H1 (cell line): ENCODE data around the gene PRKN. TPM values are rescaled to one million over a fixed set of nuclear protein-coding genes. Genes with fewer than 3 reads are reported as not detected.

Source experiments
- CTCF ChIA-PET: fragments of 300-600 bp; sonication (Branson Sonifier 250); formaldehyde crosslinking; loops from one replicate; lab custom pipeline; 2021; ENCODE audit not compliant: partially characterized antibody; lab: Charles Lee
- POLR2A ChIA-PET: fragments of 300-600 bp; sonication (Branson Sonifier 250); formaldehyde crosslinking; loops from one replicate; lab custom pipeline; 2021; ENCODE audit warnings: inconsistent platforms; ENCODE audit not compliant: partially characterized antibody; lab: Charles Lee
- DNase-seq, 2 experiments: peaks; one replicate each; pipeline versions ENCODE4 v3.0.0 to v3.0.0-alpha.2; 2010 to 2022; ENCODE audit warnings: low spot score in 2 of 2, low read depth in 1 of 2, mixed read lengths in 1 of 2
- FAIRE-seq: peaks from 2 replicates; lab custom pipeline; 2011; peaks lifted over from hg19 to GRCh38; lab: Jason Lieb, UNC
- H2AFZ ChIP-seq: 2 replicates; pipeline ENCODE4 v1.8.1; 2012; ENCODE audit warnings: low read length, inconsistent platforms
- H2AK5ac ChIP-seq: 2 replicates; pipeline ENCODE4 v1.6.1; 2013; ENCODE audit warnings: low read depth, low read length
- H2BK120ac ChIP-seq: replicated peaks from 2 replicates; pipeline ENCODE3; 2013; ENCODE audit warnings: low read depth, low read length, inconsistent platforms
- H2BK12ac ChIP-seq: 2 replicates; pipeline ENCODE4 v1.6.1; 2013; ENCODE audit warnings: low read depth, low read length
- H2BK15ac ChIP-seq: 2 replicates; pipeline ENCODE4 v1.6.1; 2013; ENCODE audit warnings: low read length
- H2BK20ac ChIP-seq: 2 replicates; pipeline ENCODE4 v1.6.1; 2013; ENCODE audit warnings: low read length
- H2BK5ac ChIP-seq: 2 replicates; pipeline ENCODE4 v1.6.1; 2013; ENCODE audit warnings: low read depth, low read length
- H3K14ac ChIP-seq: 2 replicates; pipeline ENCODE4 v1.6.1; 2013; ENCODE audit warnings: inconsistent platforms; ENCODE audit not compliant: insufficient read length
- H3K18ac ChIP-seq: 2 replicates; pipeline ENCODE4 v1.6.1; 2013; ENCODE audit warnings: low read length; ENCODE audit errors: extremely low read depth
- H3K23ac ChIP-seq: 2 replicates; pipeline ENCODE4 v1.6.1; 2013; ENCODE audit warnings: inconsistent platforms; ENCODE audit not compliant: insufficient read length
- H3K23me2 ChIP-seq: 2 replicates; pipeline ENCODE4 v1.6.1; 2013; ENCODE audit warnings: low read depth, low read length
- H3K27ac ChIP-seq: 2 replicates; pipeline ENCODE4 v1.6.1; 2011; ENCODE audit warnings: low read depth, low read length, inconsistent platforms
- H3K27me3 ChIP-seq, 4 experiments: replicated peaks in 1 of 4; 1 replicate in 1 of 4; 2 replicates in 3 of 4; pipeline versions ENCODE4 v1.6.1 to v1.8.1; 2011 to 2013; ENCODE audit warnings: low read length in 3 of 4, mild to moderate bottlenecking in 3 of 4, inconsistent platforms in 2 of 4, mixed read lengths in 2 of 4, moderate library complexity in 1 of 4; ENCODE audit not compliant: control insufficient read depth in 3 of 4, insufficient read depth in 3 of 4; ENCODE audit errors: extremely low read depth in 1 of 4
- H3K36me3 ChIP-seq, 4 experiments: 2 replicates each; pipeline versions ENCODE4 v1.6.1 to v1.8.1; 2011 to 2013; ENCODE audit warnings: mild to moderate bottlenecking in 4 of 4, low read length in 3 of 4, moderate library complexity in 2 of 4, control low read depth in 1 of 4, inconsistent platforms in 1 of 4; ENCODE audit not compliant: insufficient read depth in 4 of 4, control insufficient read depth in 2 of 4
- H3K4ac ChIP-seq: replicated peaks from 2 replicates; pipeline ENCODE3; 2013; ENCODE audit warnings: low read length, low read depth, mixed read lengths, inconsistent platforms; ENCODE audit not compliant: insufficient read length
- H3K4me1 ChIP-seq, 4 experiments: replicated peaks in 1 of 4; 1 replicate in 1 of 4; 2 replicates in 3 of 4; pipeline versions ENCODE4 v1.6.1 to v1.8.1; 2011 to 2013; ENCODE audit warnings: low read length in 3 of 4, inconsistent platforms in 2 of 4, mixed read lengths in 1 of 4; ENCODE audit not compliant: insufficient read depth in 4 of 4, control insufficient read depth in 3 of 4
- H3K4me2 ChIP-seq, 2 experiments: 2 replicates each; pipeline versions ENCODE4 v1.6.1 to v1.8.1; 2011 to 2013; ENCODE audit warnings: low read depth in 2 of 2, low read length in 2 of 2, control low read depth in 1 of 2, inconsistent platforms in 1 of 2, mild to moderate bottlenecking in 1 of 2; ENCODE audit not compliant: insufficient read depth in 1 of 2
- H3K4me3 ChIP-seq, 4 experiments: fragments of 200-600, 300-600 bp in 1 of 4; sonication (generic), shearing (Covaris generic), sonication (Bioruptor Twin) in 1 of 4; 2 replicates each; pipeline versions ENCODE4 v1.5.1 to v1.8.1; 2011 to 2016; ENCODE audit warnings: low read length in 4 of 4, low read depth in 3 of 4, control low read depth in 2 of 4, inconsistent platforms in 2 of 4, mild to moderate bottlenecking in 2 of 4, mixed read lengths in 1 of 4, moderate library complexity in 1 of 4; ENCODE audit not compliant: insufficient read depth in 2 of 4; ENCODE audit errors: extremely low read depth in 1 of 4
- H3K56ac ChIP-seq: replicated peaks from 2 replicates; pipeline ENCODE3; 2013; ENCODE audit warnings: low read depth, mild to moderate bottlenecking, mixed read lengths, low read length, inconsistent platforms; ENCODE audit not compliant: insufficient read length
- H3K79me1 ChIP-seq: 2 replicates; pipeline ENCODE4 v1.6.1; 2013; ENCODE audit warnings: low read depth, low read length, control low read depth
- H3K79me2 ChIP-seq, 2 experiments: 2 replicates each; pipeline versions ENCODE4 v1.6.1 to v1.8.1; 2012 to 2013; ENCODE audit warnings: low read length in 2 of 2, mild to moderate bottlenecking in 2 of 2, inconsistent platforms in 1 of 2; ENCODE audit not compliant: insufficient read depth in 2 of 2, control insufficient read depth in 1 of 2
- H3K9ac ChIP-seq, 4 experiments: replicated peaks in 1 of 4; 1 replicate in 1 of 4; 2 replicates in 3 of 4; pipeline versions ENCODE4 v1.6.1 to v1.8.1; 2011 to 2013; ENCODE audit warnings: low read depth in 3 of 4, low read length in 3 of 4, control low read depth in 2 of 4, mild to moderate bottlenecking in 2 of 4, moderate library complexity in 2 of 4, inconsistent platforms in 1 of 4; ENCODE audit errors: extremely low read depth in 1 of 4
- H3K9me3 ChIP-seq, 2 experiments: 2 replicates each; pipeline versions ENCODE4 v1.6.1 to v1.8.1; 2012 to 2013; ENCODE audit warnings: mild to moderate bottlenecking in 2 of 2, moderate library complexity in 2 of 2, control low read depth in 1 of 2, inconsistent platforms in 1 of 2, low read depth in 1 of 2, low read length in 1 of 2, mixed read lengths in 1 of 2; ENCODE audit not compliant: insufficient read depth in 2 of 2
- H4K20me1 ChIP-seq, 2 experiments: replicated peaks in 1 of 2; 2 replicates each; pipeline versions ENCODE3 to v1.8.1; 2011 to 2013; ENCODE audit warnings: inconsistent platforms in 2 of 2, low read length in 2 of 2, mild to moderate bottlenecking in 1 of 2; ENCODE audit not compliant: insufficient read depth in 2 of 2, control insufficient read depth in 1 of 2
- H4K5ac ChIP-seq: 2 replicates; pipeline ENCODE4 v1.6.1; 2013; ENCODE audit warnings: low read length, low read depth, mixed read lengths, inconsistent platforms; ENCODE audit not compliant: insufficient read length
- H4K8ac ChIP-seq: 2 replicates; pipeline ENCODE4 v1.8.0; 2013; ENCODE audit warnings: mild to moderate bottlenecking, moderate library complexity, low read length, inconsistent platforms; ENCODE audit not compliant: insufficient read depth; ENCODE audit errors: extremely low read depth
- H4K91ac ChIP-seq: replicated peaks from 2 replicates; pipeline ENCODE3; 2013; ENCODE audit warnings: low read length, mixed read lengths, inconsistent platforms; ENCODE audit not compliant: insufficient read length
- BCL11A ChIP-seq, 2 experiments: IDR thresholded peaks; one replicate each; pipeline ENCODE4 v1.6.1; 2011; ENCODE audit warnings: low read depth in 2 of 2, low read length in 2 of 2, mild to moderate bottlenecking in 2 of 2
- EP300 ChIP-seq, 2 experiments: IDR thresholded peaks; 1 replicate in 1 of 2; 2 replicates in 1 of 2; pipeline ENCODE4 v1.6.1; 2011 to 2012; ENCODE audit warnings: low read depth in 2 of 2, low read length in 2 of 2, mild to moderate bottlenecking in 2 of 2, borderline replicate concordance in 1 of 2, inconsistent platforms in 1 of 2, moderate library complexity in 1 of 2
- KDM4A ChIP-seq: IDR thresholded peaks from one replicate; pipeline ENCODE4 v1.7.1; 2012; ENCODE audit warnings: low read depth, mild to moderate bottlenecking, moderate library complexity, low read length, inconsistent platforms; ENCODE audit not compliant: severe bottlenecking
- MAFK ChIP-seq: IDR thresholded peaks from 2 replicates; pipeline ENCODE4 v1.6.1; 2012; ENCODE audit warnings: low read depth, mild to moderate bottlenecking, improper control_type of control experiment, low read length
- RBBP5 ChIP-seq: IDR thresholded peaks from 2 replicates; pipeline ENCODE4 v1.7.1; 2012; ENCODE audit warnings: low read depth, mild to moderate bottlenecking, inconsistent platforms, low read length, moderate library complexity, borderline replicate concordance
- RNF2 ChIP-seq: fragments of 200-900, 300-1000 bp; sonication (generic); IDR thresholded peaks from 2 replicates; pipeline ENCODE4 v1.7.1; 2016; ENCODE audit warnings: borderline replicate concordance, low read depth, mild to moderate bottlenecking, antibody characterized with exemption, low read length; ENCODE audit not compliant: poor library complexity, severe bottlenecking; ENCODE audit errors: missing control alignments
- SRF ChIP-seq: IDR thresholded peaks from 2 replicates; pipeline ENCODE4 v1.6.1; 2011; ENCODE audit warnings: mild to moderate bottlenecking, low read depth, low read length, moderate library complexity
- WGBS, 2 experiments: shearing (Covaris generic) in 1 of 2; methylation state at CpG; one replicate each; pipeline versions ENCODE4 v1.1.6 to v1.1.7; 2013 to 2015; ENCODE audit warnings: low lambda C conversion rate in 2 of 2, mixed read lengths in 2 of 2, inconsistent platforms in 1 of 2, low coverage in 1 of 2, missing lambda C conversion rate in 1 of 2; ENCODE audit not compliant: insufficient replicate concordance in 2 of 2, insufficient coverage in 1 of 2, insufficient read length in 1 of 2; ENCODE audit errors: extremely low coverage in 1 of 2, missing lambda C conversion rate in 1 of 2; 5-methylcytosine and 5-hydroxymethylcytosine counted together
- polyA plus RNA-seq, 7 experiments: library from polyadenylated mRNA; depleted of rRNA in 3 of 7; stranded (reverse) in 5 of 7; unstranded in 2 of 7; fragments of >200 nt in 5 of 7; fragments of 200-250 nt in 2 of 7; gene quantifications; 1 replicate in 5 of 7; 2 replicates in 1 of 7; 4 replicates in 1 of 7; pipeline versions ENCODE4 v1.2.1 to v1.2.3, GENCODE V29; 2011 to 2013; ENCODE audit warnings: missing spikeins in 2 of 7, mixed read lengths in 2 of 7
- total RNA-seq: library from RNA; stranded (reverse); fragmentation: NEBNext Ultra II Directional; extraction: Animal tissue kit (Norgen Biotek cat#: 25700); gene quantifications from 2 replicates; pipeline ENCODE4 v1.2.1, GENCODE V29; 2021

Gene PRKN
- total and polyA plus RNA-seq, 2 of the 8 experiments (the other 6 are each of a cell fraction or from before 2014, with no cell fraction given): 0.13 to 0.29 TPM

GRCh38 chr6:162441991-162442390, 285.6 kb downstream of the PRKN start:
- Histone ChIP-seq H3K23ac (no peak overlapping the region), H4K91ac (no peak overlapping the region), H3K79me1 (no peaks in the 10 kb centered on the region), H3K4ac (no peak overlapping the region), H2BK12ac (no peak overlapping the region), H2AFZ (no peak overlapping the region), H3K14ac (no peak overlapping the region), H2BK5ac (no peak overlapping the region), H3K4me1 (peaks cover 0 to 7% (median 2%) of the 10 kb centered on the region in 4 experiments; a peak in 2 of 7 replicates), H3K4me2 (no peak overlapping the region), H3K4me3 (no peak overlapping the region), H3K18ac (no peak overlapping the region), H2AK5ac (no peak overlapping the region), H3K23me2 (no peaks in the 10 kb centered on the region; the same call in 1 of the 2 replicates), H3K79me2 (no peaks in the 10 kb centered on the region), H3K27me3 (no peaks in the 10 kb centered on the region), H4K20me1 (no peaks in the 10 kb centered on the region), H2BK15ac (no peak overlapping the region), H3K36me3 (peaks cover 0 to 4% (median 0%) of the 10 kb centered on the region in 4 experiments; a peak in 1 of 8 replicates), H3K27ac (no peak overlapping the region), H2BK120ac (no peak overlapping the region), H2BK20ac (no peak overlapping the region), H3K9ac (no peak overlapping the region), H3K9me3 (peaks cover 0 to 9% of the 10 kb centered on the region in 2 experiments; a peak in 1 of 4 replicates), H3K56ac (no peak overlapping the region), H4K5ac (no peak overlapping the region), H4K8ac (no peak overlapping the region)
- ChIA-PET POLR2A (no interaction called here), CTCF (interaction anchor here (0.6 to 3.2 kb wide), 14 partner anchors 12 to 1112 kb away, joined by 3 to 12 read pairs (median 3); no protein-coding TSS in a partner anchor)
- DNase-seq (no peak), FAIRE-seq (no peak)
- WGBS, 2 experiments: 68% methylated on average over 5 of the region's 5 CpGs; no CpG with 5 or more reads in 1 of the 2 experiments
- TF ChIP-seq EP300 (IDR thresholded peaks at IDR 0.05; ENCODE audit: borderline replicate concordance in 1 of 2, low read depth in 2 of 2, low read length in 2 of 2) (no peak), RBBP5 (no peak), BCL11A (IDR thresholded peaks at IDR 0.05; ENCODE audit: low read depth in 2 of 2, low read length in 2 of 2) (no peak), SRF (no peak), KDM4A (no peak), MAFK (no peak), RNF2 (no peak)
